ENCODE data around the gene ENPP4.

DNA sequence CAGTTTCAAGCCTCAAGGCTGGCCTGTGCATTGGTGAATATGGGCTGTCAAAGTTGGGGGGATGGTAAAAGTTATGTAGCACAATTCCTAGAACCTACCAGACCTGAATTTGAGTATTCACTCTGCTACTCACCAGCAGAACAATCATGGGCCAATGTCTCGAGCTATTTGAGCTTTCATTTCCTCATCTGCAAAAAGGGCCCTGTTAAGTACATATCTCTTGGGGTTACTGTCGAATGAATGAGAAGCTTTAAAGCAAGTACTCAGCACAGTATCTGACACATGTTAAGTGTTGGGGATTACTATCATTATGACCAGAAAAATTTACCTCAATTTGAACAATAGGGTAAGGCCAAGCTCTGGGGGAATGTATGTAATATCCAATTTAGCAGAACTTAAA lies 13.5 kb upstream of the ENPP4 start:
- TF ChIP-seq, protein P1, sequence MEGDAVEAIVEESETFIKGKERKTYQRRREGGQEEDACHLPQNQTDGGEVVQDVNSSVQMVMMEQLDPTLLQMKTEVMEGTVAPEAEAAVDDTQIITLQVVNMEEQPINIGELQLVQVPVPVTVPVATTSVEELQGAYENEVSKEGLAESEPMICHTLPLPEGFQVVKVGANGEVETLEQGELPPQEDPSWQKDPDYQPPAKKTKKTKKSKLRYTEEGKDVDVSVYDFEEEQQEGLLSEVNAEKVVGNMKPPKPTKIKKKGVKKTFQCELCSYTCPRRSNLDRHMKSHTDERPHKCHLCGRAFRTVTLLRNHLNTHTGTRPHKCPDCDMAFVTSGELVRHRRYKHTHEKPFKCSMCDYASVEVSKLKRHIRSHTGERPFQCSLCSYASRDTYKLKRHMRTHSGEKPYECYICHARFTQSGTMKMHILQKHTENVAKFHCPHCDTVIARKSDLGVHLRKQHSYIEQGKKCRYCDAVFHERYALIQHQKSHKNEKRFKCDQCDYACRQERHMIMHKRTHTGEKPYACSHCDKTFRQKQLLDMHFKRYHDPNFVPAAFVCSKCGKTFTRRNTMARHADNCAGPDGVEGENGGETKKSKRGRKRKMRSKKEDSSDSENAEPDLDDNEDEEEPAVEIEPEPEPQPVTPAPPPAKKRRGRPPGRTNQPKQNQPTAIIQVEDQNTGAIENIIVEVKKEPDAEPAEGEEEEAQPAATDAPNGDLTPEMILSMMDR (IDR thresholded peaks at IDR 0.05 in 4 of 5, conservative IDR thresholded peaks at IDR 0.05 in 1 of 5) = no peak
- no peak for TF ChIP-seq POLR2A (IDR thresholded peaks at IDR 0.05)
